AG04450 (cell line): ENCODE data around the gene LSS. TPM values are rescaled to one million over a fixed set of nuclear protein-coding genes. Genes with fewer than 3 reads are reported as not detected.
"Not testable (repeated sequence)": the region's sequence is repeated elsewhere in the genome, so short reads cannot be mapped to it uniquely, and the experiment has no call there.

Experiments
- CTCF ChIA-PET: fragments of 300-600, 350-600 bp; formaldehyde crosslinking; extraction: SDS; loops from one replicate; lab custom pipeline; 2022; ENCODE audit warnings: antibody characterized with exemption, inconsistent platforms; lab: Charles Lee
- POLR2A ChIA-PET: fragments of 350-600 bp; formaldehyde crosslinking; extraction: SDS; loops from one replicate; lab custom pipeline; 2021; ENCODE audit warnings: antibody characterized with exemption, inconsistent platforms; lab: Yijun Ruan, JAX
- DNase-seq: peaks from one replicate; pipeline ENCODE4 v3.0.0-alpha.2; 2011; ENCODE audit warnings: low read depth, low spot score
- H3K27ac ChIP-seq: one replicate; pipeline ENCODE4 v1.5.1; 2012; ENCODE audit warnings: low read depth, low read length, control low read depth
- H3K27me3 ChIP-seq: one replicate; pipeline ENCODE4 v1.6.0; 2012; ENCODE audit warnings: low read length; ENCODE audit not compliant: control insufficient read depth, insufficient read depth
- H3K4me3 ChIP-seq: 2 replicates; pipeline ENCODE4 v1.5.1; 2011; ENCODE audit warnings: mild to moderate bottlenecking, low read depth, low read length, control low read depth
- H3K9me3 ChIP-seq: 2 replicates; pipeline ENCODE4 v1.5.1; 2012; ENCODE audit warnings: low read length; ENCODE audit not compliant: control insufficient read depth, insufficient read depth
- polyA plus RNA-seq: library from polyadenylated mRNA; depleted of rRNA; stranded (reverse); fragments of >200 nt; gene quantifications from 2 replicates; pipeline ENCODE4 v1.2.3, GENCODE V29; 2011
- TF ChIP-seq, protein P1 (sequence below): IDR thresholded peaks from 2 replicates; pipeline ENCODE4 v1.5.1; 2011; ENCODE audit warnings: low read depth, low read length, control low read depth, inconsistent platforms

Gene LSS
- polyA plus RNA-seq, 1 experiment = 49.0 TPM

DNA sequence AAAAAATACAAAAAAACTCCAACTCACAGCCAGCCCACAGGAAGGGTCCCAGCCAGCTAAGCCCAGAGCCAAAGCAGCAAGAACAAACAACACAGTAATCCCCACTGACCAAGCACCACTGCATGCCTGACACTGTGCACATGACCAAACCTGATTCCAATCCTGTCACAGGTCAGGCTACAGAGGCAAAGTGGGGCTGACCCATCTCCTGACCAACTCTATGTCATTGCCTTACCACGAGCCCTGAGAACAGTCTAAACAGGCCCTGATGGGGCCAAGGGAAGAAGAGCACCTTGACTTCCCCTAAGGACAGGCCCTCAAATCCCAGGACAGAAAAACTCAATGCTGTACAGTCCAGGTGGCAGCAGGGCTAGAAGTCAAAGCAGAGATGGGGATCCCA, 2.4 kb downstream of the LSS start:
- DNase-seq = no peak
- H3K27ac ChIP-seq = no peak overlapping the region
- no peaks in the 10 kb centered on the region for H3K27me3 ChIP-seq
- TF ChIP-seq, protein P1, sequence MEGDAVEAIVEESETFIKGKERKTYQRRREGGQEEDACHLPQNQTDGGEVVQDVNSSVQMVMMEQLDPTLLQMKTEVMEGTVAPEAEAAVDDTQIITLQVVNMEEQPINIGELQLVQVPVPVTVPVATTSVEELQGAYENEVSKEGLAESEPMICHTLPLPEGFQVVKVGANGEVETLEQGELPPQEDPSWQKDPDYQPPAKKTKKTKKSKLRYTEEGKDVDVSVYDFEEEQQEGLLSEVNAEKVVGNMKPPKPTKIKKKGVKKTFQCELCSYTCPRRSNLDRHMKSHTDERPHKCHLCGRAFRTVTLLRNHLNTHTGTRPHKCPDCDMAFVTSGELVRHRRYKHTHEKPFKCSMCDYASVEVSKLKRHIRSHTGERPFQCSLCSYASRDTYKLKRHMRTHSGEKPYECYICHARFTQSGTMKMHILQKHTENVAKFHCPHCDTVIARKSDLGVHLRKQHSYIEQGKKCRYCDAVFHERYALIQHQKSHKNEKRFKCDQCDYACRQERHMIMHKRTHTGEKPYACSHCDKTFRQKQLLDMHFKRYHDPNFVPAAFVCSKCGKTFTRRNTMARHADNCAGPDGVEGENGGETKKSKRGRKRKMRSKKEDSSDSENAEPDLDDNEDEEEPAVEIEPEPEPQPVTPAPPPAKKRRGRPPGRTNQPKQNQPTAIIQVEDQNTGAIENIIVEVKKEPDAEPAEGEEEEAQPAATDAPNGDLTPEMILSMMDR = no peak
- ChIA-PET POLR2A (no interaction called here), CTCF (interaction anchor here (0.7 kb wide), 1 partner anchor 34 kb away, joined by 3 read pairs; no protein-coding TSS in a partner anchor)
- H3K9me3 ChIP-seq = no peaks in the 10 kb centered on the region; the same call in 1 of the 2 replicates
- peak overlapping the region; percentile 27 for H3K4me3 ChIP-seq

DNA sequence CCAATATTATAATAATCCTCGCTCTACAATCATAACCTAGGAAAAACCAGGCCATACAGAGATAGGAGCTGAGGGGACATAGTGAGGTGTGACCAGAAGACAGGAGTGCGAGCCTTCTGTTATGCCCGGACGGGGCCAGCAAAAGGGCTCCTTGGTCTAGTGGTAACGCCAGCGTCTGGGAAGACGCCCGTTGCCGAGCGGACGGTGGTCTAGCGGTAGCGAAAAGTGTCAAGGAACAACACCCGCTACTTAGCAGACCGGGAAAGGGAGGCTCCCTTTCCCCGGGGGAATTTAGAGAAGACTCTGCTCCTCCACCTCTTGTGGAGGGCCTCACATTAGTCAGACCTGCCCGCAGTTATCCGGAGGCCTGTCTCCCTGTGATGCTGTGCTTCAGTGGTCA, 4.9 kb downstream of the LSS start:
- H3K27ac ChIP-seq, POLR2A ChIA-PET, H3K4me3 ChIP-seq, DNase-seq, H3K27me3 ChIP-seq, CTCF ChIA-PET, H3K9me3 ChIP-seq: not testable (repeated sequence)

DNA sequence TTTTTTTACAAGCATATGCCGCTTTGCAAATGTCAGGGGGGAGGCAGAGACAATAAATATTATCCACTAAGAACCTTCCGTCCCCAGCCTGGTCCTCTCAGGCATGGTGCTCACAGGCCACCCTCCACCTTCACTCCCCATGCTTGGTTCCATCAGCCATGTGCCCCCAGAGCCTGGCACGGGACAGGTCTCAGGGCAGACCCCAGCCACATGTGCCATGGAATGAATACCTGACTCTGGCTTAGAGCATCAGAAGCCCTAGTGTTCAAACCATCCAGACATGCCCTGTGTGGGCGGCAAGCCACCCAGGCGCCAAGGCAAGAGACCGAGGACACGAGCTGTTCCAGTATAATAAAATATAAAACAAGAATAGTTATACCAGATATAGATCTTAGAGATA, 5.4 kb downstream of the LSS start:
- DNase-seq = no peak
- Histone ChIP-seq H3K27me3 (no peaks in the 10 kb centered on the region), H3K4me3 (no peak overlapping the region), H3K9me3 (no peaks in the 10 kb centered on the region; the same call in 1 of the 2 replicates), H3K27ac (no peak overlapping the region)
- ChIA-PET CTCF (no interaction called here), POLR2A (no interaction called here)
- TF ChIP-seq, protein P1 = no peak

DNA sequence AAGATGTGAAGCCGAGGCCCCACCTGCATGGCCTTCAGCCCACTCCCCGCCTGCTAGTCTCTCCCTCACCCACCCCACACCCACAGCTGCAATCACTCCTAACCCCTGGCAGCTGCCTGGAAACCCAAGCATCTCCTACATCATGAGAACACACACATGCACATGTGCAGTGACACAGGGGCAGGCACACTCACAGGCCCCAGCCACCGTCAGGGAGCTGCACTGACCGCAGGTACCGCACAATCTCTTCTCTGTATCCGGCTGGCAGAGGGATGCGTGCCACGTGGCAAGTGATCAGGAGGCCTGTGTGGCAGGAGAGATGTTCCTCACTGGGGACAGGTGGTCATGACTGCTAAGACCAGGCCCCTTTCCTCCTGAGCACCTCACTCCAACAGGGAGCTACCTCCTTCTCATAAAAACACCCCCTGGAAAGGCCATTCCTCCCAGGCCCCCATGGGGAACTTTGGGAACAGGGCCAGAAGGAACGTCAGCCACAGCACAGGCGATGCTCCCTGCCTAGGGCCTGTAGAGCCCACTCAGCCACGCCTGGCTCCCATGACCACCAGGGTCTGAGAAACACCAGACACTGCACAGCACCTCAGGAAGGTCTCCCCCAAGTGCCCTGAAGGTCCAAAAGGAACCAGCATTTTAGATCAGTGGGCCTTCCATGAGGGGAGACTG, 6.0 kb downstream of the LSS start:
- CTCF ChIA-PET = interaction anchor here (0.6 kb wide), 1 partner anchor 249 kb away, joined by 3 read pairs; no protein-coding TSS in a partner anchor
- POLR2A ChIA-PET = no interaction called here
- H3K27ac ChIP-seq = no peak overlapping the region
- H3K27me3 ChIP-seq = no peaks in the 10 kb centered on the region
- TF ChIP-seq, protein P1 = no peak
- H3K9me3 ChIP-seq = no peaks in the 10 kb centered on the region
- no peak overlapping the region for H3K4me3 ChIP-seq
- no peak for DNase-seq

DNA sequence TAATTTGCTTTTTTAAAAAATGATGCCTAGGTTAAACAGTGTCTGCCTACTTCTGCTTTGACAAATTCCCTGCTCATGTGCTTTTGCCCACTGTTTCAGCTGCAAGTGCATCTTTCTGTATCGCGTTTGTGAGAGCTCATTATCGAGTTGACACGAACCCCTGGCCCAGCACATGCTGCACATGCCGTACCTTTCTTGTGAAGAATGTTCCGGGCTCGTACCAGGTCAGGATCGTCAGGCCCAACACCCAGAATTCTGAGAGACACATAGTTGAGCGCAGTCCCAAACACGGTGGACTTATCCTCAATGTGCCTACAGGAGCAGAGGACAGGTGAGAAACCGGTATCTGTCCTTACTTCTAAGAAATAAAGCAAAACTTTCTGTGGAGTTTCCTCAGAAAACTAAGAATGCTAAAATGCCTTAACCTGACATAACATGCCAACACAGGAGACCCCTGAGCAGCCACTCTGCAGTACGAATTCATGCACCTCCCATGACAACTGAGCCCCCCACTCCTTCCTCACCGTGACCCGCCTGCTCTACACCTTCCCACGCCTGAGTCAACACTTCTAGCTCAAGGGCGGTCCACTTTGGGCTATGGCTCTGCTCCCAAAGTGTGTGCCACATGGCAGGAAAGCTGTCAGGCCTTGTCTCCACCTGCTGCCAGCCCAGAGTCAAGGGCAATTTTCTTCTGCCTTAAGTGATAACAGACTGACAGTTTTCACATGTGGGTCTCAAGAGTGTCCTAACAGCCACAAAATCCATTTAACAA, 6.7 kb downstream of the LSS start:
- TF ChIP-seq, protein P1 = no peak
- DNase-seq = no peak
- no peak overlapping the region for H3K27ac ChIP-seq
- CTCF ChIA-PET = no interaction called here
- H3K4me3 ChIP-seq = no peak overlapping the region
- POLR2A ChIA-PET = no interaction called here
- no peaks in the 10 kb centered on the region for H3K27me3 ChIP-seq
- H3K9me3 ChIP-seq = no peaks in the 10 kb centered on the region
